Measurements from ENCODE around the gene MYDGF.

GRCh38 chr19:4690361-4690760 lies 20.2 kb upstream of the MYDGF start:
- TF ChIP-seq, protein P1, sequence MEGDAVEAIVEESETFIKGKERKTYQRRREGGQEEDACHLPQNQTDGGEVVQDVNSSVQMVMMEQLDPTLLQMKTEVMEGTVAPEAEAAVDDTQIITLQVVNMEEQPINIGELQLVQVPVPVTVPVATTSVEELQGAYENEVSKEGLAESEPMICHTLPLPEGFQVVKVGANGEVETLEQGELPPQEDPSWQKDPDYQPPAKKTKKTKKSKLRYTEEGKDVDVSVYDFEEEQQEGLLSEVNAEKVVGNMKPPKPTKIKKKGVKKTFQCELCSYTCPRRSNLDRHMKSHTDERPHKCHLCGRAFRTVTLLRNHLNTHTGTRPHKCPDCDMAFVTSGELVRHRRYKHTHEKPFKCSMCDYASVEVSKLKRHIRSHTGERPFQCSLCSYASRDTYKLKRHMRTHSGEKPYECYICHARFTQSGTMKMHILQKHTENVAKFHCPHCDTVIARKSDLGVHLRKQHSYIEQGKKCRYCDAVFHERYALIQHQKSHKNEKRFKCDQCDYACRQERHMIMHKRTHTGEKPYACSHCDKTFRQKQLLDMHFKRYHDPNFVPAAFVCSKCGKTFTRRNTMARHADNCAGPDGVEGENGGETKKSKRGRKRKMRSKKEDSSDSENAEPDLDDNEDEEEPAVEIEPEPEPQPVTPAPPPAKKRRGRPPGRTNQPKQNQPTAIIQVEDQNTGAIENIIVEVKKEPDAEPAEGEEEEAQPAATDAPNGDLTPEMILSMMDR (IDR thresholded peaks at IDR 0.05; ENCODE audit: low read length), result no peak
- TF ChIP-seq EZH2 (optimal IDR thresholded peaks at IDR 0.05; ENCODE audit: low read depth, low read length), result no peak

Data from MM.1S (cell line).